TTC549 (cell line): ENCODE data around the gene IMPA2.

Source experiments
- FAIRE-seq: peaks from 2 replicates; lab custom pipeline; 2012; peaks lifted over from hg19 to GRCh38; lab: Jason Lieb, UNC

Gene IMPA2

GRCh38 chr18:11990539-11990938, 9.2 kb downstream of the IMPA2 start:
- no peak for FAIRE-seq

- no peak for FAIRE-seq
Observed at GRCh38 chr18:11991021-11991795, 9.9 kb downstream of the IMPA2 start.

- FAIRE-seq = no peak
Observed at GRCh38 chr18:11992096-11992790, 10.9 kb downstream of the IMPA2 start.

- no peak for FAIRE-seq
Observed at GRCh38 chr18:11993264-11993916, 12.1 kb downstream of the IMPA2 start.

GRCh38 chr18:11994336-11994702, 13.0 kb downstream of the IMPA2 start:
- no peak for FAIRE-seq

GRCh38 chr18:11994703-11995444, 13.6 kb downstream of the IMPA2 start:
- no peak for FAIRE-seq

DNA sequence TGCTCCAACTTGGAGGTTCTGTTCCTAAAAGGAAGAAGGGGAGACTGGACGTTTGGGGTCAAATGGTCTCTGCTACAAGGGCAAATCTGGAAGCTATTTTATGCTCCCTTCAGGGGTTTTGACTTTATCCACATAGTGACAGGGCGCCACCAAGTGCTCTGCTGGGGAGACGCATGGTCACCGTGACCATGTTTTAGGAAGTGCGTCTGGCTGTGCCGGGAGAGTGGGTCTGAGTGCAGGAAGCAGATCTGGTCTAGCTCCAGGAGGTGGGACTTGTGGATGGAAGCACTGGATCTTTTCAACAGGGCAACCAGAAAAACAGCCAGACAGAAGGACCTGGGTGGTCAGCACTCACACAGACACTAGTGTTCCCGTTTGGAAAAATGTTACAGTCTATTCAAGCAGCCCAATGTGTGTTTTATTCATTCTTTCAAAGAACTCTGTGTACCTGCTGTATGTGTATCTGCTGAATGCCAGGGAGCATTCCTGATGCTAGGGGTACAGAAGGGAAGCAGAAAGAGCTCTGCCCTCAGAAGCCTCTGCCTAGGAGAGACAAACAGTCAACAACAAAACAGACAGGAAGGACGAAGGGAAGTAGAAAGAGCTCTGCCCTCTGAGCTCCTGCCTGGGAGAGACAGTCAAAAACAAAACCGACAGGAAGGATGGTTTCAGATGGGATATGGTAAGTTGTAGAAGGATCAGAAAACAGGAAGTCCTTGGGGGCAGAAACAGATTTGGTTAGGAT, 14.3 kb downstream of the IMPA2 start:
- no peak for FAIRE-seq

- FAIRE-seq = no peak
Observed at GRCh38 chr18:11996190-11996754, 15.0 kb downstream of the IMPA2 start.

GRCh38 chr18:11996907-11997306, 15.6 kb downstream of the IMPA2 start:
- FAIRE-seq = no peak

DNA sequence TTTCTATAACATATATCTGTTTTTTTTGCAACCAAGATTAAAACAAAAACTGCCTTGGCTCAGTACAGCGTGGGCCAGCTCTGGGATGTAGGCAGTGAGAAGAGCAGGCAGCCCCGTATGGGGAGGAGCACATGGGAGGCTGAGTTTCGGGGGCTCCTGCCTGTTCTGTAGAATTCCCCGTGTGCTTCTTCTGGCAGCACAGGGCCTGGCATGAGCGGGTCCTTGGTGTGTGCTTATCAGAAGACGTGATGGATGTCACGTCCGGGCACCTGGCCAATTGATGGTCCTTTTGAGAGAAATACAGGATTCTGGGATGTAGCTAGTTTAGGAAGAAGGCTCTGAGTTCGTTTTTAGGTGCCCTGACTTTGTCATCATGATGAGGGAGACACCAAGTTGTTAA, 16.2 kb downstream of the IMPA2 start:
- no peak for FAIRE-seq

- FAIRE-seq = no peak
Observed at GRCh38 chr18:11998193-11998592, 16.9 kb downstream of the IMPA2 start.

DNA sequence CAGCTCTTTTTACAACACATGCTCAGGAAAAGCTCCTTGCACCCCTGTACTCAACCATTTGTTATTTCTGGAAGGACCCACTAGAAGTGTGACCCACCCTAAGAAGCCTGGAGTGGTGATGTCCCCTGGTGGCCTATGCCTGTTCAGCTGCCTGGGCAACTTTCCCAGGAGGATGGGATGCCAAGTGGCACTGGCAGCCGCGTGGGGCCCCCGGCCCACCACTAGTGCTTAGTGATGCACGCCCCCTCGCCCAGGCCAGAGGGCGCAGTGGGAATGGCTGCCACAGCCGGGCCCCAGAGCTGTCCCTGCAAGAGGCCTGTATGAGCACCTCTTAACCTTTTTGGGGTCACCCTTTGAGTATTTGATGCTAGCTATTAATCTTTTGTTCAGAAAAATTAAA, 18.1 kb downstream of the IMPA2 start:
- FAIRE-seq = no peak

GRCh38 chr18:12000072-12000659, 18.9 kb downstream of the IMPA2 start:
- FAIRE-seq = no peak

DNA sequence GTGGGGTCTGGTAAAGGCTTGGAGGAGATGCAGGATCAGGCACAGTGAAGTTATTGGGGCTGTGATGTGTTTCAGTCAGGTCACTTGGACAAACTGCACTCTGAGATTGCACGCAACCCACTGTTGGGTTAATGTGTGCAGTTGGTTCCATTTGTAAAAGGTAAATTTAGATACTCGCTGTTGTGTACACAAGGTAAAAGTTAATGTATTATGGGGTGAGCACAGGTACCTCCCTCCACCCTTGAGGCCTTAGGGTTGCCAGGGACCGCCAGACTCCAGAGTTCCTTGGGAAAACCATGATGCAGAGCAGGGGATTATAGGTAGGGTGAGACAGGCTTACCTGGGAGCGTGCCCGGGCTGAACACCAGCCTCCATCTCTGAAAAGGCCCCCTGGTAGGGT, 20.1 kb downstream of the IMPA2 start:
- no peak for FAIRE-seq

- no peak for FAIRE-seq
Observed at GRCh38 chr18:12003894-12004293, 22.6 kb downstream of the IMPA2 start.

- FAIRE-seq = no peak
Observed at GRCh38 chr18:12005538-12006487, 24.5 kb downstream of the IMPA2 start.

- FAIRE-seq = no peak
Observed at GRCh38 chr18:12006488-12006840, 25.2 kb downstream of the IMPA2 start.

DNA sequence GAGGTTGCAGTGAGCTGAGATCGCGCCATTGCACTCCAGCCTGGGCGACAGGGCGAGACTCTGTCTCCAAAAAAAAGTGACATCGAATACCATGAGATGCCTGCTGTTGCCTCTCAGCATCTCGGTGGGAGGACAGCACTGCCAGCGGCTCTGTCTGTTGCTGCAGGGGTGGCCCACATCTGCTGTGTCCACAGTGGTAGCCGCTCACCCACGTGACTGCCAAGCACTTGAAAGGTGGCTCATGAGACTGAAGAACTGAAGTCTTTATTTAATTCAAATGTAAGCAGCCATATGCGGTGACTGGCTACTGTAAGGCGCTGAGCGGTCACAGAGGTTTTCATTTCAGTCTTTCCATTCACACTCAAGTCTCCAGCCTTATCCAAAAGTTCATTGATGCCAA, 25.8 kb downstream of the IMPA2 start:
- FAIRE-seq = no peak

DNA sequence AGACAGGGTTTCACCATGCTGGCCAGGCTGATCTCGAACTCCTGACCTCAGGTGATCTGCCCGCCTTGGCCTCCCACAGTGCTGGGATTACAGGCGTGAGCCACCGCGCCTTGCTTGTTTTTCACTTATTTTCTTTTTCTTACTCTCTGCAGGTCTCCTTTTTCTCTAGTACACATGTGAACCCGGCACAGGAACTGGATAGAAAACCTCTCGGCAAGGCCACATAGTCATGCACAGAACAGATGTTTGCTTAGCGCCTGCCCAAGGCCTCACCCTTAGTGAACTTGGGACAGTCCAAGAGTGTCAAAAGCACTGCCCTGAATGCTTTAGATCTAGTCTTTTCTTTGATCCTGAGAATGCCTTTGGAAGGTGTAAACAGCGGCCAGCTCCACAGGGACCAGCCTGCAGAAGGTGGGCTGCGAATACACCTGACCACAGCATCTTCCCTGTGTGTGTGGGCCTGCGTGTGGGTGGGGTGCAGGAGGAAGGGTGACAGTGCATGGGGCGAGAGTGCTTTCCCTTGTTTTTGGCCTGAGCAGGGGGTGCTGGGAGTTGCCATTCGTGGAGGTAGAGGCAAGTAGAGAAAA, 27.0 kb downstream of the IMPA2 start:
- no peak for FAIRE-seq
